Measurements from ENCODE around the gene DGKZ.
A peak's percentile ranks its signal among the peaks of the same experiment; 100 is the strongest.

Gene DGKZ

DNA sequence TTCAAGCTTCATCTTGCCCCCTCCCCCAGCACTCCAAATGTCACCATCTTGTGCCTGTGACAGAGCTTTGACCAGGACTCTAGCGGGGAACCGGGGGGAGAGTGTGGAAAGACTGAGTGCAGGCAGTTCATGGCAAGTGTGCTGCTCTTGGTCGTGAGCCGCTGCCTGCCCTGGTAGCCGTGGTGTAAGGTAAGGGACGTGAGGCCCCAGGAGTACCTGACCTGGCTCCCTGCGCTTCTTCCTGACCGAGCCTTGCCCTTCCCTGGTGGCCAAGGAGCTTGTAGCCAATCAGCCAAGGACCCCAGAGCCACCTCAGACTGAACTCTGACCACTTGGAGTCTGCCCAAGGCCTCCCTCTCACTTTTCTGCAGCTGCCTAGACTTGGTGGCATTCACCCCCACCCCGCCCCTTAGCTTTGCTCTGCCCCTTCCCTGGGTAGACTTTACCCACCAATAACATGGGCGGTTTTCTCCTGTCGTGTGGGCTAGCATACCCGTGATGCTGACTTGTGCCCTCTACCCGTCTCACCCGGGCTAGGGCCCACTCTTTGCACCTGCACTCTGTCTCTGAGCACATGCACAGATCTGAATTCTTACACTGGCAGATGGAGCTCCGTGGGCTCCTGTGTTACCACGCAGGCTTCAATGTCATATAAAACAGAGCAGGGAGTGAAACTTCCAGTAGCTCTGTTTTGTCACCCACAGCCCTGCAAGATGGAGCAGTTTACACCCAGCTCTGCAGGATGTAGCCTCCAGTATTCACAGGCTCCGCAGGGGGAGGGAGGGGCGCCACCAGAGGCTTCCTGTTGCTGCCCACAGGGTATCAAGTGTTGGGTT lies 1.5 kb downstream of the DGKZ start:
- peak; percentile 74 for DNase-seq

DNA sequence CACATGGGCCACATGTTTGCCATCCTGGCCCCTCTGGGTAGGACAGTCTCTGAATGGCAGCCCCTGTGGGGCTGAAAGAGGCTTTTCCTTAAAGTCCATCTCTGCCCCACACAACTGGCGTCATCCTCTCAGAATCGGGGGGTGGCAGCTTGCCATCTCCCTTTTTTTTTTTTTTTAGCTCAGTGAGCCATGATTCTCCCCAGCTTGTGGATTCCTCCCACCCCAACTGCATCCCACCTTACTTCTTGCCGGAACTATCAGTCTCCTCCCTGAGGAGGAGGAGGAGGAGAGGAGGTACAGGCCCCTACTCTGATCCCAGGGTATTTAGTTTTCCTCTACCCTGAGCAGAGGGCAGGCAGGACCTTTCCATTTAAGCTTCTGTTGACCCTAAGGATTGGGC lies 3.4 kb downstream of the DGKZ start:
- DNase-seq, result no peak

DNA sequence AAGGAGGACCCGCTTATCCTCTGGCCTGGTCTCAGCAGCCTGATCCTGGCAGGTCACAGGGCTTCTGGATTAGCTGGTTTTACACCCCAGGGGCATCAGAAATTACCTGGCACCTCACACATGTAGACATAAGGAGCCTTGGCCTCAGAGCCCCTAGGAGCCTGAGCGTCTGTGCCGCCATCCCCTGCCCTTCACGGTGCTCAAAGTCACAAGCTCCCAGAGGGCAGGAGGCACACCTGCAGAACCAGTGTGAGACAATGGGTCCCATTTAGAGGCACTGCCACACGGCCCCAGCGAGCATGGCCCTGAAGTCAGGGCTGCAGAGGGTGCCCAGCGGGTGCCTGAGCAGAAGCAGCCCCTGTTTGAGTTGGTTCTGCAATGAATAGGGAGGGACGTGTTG lies 3.9 kb downstream of the DGKZ start:
- no peak for DNase-seq

DNA sequence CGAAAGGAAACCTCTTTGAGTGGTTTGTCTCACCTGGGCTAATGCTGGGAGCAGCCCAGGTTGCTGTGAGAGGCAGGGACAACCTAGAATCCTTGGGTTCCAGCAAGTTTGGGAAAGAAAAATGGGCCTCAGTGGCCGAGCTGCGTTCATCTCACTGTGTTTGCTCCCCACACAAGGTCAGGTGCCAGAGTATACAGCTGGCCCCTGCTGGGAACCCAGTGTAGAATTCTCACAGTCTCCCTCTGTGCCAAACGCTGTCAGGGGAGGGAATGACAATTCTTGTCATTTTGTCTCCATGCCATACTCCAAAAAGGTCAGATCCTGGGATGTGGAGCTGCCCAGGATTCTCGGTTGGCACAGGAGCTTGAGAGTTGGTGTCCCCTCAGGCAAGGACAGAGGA lies 4.3 kb downstream of the DGKZ start:
- no peak for DNase-seq

DNA sequence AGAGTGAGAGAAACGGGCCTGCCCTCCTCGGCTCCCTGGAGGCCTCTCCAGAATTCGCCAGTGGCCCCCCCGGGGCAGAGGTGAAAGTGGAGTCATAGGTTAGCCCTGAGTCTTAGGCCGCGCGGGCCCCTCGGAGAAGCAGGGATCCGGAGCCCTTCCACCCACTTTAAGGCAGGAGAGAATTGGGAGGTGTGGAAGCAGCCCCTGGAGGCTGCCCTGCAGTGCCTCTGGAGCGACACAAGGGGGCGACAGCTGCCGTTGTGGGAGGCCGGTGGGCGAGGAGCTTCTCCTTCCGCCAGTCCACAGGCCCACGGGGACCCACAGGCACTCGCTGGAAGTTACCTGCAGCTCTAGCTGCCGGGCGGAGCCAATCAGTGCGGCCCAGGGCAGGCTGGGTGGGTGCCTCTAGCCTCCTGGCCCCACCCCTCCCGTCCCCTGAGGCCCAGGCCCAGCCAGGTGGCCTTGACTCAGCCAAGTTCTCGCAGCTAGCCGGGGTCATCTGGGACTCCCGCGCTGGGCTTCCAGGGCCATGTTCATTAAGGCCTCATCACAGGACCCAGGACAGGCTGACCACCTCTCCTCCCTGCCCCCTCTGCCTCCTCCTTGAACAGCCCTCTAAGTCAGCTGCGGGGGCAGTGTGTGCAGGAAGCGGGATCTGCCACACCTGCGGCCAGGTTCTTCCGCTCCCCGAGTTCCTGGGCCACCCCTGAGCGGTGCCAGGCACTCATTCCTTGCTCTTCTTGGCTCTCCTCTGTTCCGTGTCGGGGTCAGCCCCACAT lies 5.0 kb downstream of the DGKZ start:
- DNase-seq, result peak; percentile 88

DNA sequence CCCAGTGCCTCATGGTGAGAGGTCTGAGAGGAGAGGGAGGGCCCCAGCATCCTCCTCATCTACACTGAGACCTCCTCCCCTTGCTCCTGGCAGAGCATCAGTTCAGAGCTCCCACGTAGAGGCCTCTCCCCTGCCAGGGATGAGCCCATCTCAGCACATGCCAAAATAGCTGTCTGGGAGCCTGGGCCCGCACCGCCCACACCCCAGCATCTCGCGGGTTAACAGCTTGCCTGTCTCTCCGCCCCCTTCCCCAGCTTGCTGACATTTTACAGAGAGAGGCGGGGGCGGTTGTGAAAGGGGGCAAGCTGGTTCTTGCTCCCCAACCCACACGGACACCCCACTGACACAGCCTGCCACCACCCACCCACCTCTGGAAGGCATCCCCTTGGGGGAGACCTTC lies 6.4 kb downstream of the DGKZ start:
- DNase-seq, result no peak

DNA sequence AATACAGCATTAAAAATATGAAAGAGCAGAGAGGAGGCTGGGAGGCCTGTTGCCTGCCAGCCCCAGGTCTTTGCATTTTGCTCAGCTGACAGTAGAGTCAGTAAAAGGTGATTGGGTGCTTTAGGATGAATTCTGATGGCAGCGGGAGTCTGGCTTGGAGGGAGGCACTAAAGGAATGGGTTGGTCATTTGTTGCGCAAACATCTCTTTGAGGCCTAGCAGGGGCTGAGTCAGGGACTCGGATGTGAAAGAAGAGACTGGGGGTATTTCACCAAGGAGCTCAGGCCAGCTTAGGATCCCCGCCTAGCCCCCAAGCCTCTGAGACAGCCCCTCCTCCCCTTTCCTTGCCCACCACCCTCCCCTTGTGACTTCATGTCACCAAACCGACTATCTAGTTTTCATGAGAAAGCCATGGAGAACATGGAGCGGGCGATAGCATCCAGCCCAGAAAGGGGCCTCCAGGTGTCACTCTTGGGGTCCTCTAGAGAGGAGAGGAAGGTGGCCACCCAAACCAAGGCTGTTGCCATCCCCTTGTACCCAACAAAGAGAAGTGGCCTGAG lies 9.7 kb downstream of the DGKZ start:
- no peak for DNase-seq

DNA sequence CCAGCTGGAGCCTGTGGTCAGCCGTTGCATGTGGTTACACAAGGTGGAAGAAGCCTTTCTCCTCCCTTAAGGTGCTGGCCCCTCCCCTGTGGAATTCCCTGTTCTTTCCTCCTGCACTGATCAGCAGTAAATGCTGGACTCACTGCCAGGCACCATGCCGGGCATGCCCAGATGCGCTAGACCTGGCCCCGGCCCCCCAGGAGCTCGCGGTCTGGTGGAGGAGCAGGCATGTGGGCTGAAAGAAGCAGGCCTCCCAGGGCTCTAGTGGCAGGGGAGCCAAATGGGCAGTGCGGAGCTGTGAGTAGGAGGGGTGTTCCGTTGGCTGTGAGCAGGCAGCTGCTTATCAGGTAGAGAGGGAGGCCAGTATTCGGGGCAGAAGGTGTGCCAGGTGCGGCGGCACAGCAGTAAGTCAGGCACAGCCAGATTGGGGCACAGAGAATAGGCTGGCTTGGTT lies 10.2 kb downstream of the DGKZ start:
- no peak for DNase-seq

DNA sequence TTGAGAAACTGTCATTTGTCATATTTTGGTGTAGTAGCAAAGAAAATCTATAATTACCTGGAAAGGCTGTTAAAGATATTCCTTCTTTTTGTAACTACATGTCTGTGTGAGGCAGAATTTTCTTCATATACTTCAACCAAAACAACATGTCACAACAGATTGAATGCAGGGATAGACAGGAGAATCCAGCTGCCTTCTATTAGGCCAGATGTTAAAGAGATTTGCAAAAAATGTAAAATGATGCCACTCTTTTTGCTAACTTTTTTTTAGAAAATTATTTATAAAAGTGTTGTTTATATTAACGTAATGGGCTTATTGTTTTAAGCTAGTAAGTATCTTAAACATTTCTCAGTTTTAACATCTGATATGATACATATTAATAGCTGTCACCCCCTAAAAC lies 12.7 kb downstream of the DGKZ start:
- no peak for DNase-seq

DNA sequence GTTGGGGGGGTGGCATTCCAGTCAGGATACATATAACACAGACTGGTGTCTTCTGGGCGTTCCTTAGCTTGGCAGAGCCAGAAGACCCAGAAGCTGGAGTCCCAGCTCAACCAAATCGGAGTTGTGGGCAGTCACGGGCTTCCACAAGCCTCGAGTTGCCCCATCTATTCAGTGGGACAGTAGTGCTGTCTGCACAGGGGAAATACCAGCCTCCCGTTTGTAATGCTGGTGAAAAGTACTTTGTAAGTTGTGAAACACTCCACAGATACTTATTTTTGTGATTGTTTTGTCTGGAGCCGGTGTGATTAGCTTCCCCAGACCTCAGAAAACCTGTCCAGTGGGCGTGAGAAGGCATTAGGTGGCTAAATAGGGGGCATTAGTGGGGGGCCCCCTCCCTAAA lies 13.6 kb downstream of the DGKZ start:
- DNase-seq, result no peak

DNA sequence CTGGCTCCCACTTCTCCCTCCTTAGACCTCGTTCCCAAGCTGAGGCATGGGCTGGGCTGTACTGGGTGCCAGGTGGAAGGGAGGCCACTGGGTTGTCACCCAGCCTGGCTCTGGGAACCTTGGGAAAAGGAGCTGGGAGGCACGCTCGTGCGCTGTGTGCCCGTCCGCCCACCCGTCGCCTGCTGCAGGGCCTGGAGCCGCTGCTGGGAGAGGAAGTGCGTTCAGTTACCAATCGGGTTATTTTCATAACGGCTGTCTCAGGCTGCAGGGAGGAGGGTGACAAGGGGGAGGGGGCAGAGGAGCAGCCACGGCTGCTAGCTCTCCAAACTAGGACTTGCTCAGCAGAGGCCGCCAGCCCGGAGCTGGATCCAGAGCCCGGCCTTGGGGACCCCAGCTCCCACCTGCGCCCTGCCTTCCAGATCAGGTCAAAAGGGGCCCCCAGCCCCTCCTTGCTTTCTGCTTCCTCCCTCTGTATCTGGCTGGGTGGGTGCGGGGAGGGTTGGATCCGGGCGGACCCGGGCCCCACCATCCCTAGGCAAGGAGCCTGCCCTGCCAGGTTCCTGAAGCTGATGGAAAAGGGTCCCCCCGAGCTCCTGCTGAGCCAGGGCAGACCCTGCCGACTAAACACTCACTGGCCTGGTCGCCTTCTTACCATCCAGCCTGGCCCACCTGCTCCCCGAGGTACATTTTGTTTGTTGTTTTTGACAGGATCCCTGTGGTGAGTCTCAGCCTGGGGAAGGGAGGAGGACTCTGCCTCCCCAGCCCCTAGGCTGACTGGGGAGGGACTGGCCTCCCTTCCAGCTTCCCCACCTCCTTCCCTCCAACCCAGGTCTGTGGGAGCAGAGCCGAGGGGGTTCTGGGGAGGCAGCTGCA lies 14.3 kb downstream of the DGKZ start:
- DNase-seq, result peak; percentile 66

DNA sequence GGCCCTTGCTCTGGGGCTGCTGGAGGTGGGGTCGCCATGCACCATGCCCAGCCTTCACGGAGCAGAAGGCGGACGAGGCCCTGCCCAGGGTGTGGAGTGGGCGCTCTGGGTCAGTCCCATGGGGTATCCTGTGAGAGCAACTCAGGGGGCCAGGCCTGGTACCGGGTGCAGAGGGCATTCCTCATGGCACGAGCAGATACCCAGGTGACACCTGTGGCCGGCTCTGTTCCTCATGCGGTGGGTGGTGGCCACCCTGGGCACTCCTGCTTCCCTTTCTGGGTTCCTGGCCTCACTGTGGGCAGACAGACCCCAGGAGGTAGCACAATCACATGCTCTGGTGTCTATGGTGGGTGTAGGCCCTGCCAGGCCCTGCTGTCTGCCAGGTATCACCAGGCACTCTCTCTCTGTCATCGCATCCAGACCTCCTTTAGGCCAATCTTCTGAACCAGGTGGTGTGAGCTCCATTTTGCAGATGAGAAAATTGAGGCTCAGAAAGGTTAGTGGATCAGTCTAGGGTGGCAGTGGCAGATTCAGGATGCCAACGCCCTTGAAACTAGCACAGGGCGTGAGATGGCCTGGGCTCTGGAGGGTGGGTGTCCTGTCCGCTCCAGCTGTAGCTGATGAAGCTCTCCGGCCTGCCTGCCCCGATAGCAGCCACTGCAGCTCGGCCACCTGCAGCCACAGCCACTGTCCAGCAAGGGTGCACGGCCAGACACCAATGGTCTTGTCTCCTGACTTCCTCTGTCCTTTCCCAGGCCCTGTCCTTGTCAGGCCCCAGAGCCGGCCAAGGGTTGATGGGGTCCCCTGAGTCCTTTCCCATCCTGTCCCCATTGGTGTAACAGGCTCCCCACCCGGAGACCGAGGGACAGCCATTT lies 15.1 kb downstream of the DGKZ start:
- no peak for DNase-seq

DNA sequence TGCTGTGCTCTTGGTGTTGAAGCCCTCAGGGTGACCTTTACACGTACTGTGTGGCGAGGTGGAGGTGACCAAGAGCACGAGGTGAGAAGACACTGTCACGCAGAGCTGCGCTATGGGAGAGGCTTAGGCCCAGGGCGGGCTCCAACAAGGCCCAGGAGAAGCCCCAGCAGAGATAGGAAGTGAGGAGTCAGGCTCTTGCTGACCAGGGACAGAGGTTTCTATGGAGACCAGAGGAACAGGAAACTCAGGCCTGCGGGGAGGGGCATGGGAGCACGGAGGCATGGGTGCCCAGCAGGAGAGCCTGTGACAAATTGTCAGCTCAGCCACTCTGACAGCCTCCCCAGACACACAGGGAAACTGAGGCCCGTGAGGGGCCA lies 15.8 kb downstream of the DGKZ start:
- DNase-seq, result no peak

DNA sequence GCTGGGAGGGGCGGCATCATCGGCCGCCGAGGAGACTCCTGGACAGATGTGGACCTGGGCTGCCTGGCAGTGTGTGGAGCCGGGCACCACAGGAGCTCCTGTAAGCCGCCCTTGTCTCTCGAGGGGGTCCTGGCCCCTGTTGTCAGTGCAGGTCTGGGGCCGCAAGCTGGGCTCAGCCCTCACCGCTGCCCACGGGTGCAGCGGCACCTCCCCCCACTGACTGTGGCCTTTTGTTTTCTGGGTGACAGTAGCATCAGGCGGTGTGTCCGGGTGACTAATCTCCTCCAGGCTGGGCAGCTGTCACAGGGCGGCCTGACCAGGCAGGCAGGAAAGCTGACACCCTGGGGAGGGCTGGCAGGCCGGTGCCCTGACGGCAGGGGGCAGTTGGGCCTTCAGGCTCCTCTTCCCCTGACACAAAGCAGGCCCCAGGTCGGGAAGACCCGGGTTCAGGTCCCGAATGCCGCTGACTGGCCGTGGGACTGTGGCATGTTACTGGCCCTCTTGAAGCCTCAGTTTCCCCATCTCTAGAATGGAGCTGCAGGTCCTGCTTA lies 16.3 kb downstream of the DGKZ start:
- DNase-seq, result no peak

DNA sequence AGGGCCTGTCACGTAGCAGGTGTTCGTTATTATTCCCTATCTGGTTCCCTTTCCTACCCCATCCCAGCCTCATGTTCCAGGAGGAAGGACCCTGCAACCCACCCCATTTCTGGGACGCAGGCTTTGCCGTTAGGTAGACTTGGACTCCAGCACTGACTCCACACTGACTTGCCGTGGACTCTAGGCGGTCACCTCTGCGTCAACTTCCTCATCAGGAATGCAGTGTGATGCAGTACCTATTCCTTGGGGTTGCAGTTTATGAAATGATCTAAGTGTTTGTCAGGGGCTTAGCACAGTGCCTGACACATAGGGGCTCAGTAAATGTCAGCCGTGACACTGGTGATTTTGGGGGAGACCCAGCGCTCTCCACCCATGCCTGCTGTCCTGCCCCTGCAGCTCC lies 16.8 kb downstream of the DGKZ start:
- DNase-seq, result no peak

DNA sequence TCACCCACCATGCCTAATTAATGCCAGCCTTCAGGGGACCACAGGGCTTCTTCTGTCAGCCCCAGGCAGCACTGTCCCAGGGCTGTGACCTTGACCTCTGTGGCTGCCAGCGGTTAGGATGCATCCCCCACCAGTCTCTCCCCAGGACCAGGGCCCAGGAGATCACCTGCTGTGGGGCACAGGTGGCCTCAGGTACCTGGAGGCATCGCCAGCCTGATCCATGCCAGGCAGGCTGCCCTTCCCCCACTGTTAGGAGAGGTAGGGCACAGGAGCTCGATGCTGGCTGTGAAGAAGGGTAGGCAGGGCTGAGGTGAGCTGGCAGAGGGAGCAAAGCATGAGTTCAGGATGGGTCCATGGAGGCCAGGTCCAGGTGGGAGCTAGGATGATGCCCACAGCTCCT lies 17.5 kb downstream of the DGKZ start:
- no peak for DNase-seq

DNA sequence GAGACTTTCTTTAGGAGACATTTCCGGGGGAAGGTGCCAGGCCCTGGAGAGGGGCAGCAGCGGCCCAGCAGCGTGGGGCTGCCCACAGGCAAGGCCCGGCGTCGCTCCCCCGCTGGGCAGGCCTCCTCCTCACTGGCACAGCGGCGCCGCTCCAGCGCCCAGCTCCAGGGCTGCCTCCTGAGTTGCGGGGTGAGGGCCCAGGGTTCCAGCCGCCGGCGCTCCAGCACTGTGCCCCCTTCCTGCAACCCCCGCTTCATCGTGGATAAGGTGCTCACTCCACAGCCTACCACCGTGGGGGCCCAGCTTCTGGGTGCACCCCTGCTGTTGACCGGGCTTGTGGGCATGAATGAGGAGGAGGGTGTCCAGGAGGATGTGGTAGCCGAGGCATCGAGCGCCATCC lies 19.0 kb downstream of the DGKZ start:
- DNase-seq, result no peak

DNA sequence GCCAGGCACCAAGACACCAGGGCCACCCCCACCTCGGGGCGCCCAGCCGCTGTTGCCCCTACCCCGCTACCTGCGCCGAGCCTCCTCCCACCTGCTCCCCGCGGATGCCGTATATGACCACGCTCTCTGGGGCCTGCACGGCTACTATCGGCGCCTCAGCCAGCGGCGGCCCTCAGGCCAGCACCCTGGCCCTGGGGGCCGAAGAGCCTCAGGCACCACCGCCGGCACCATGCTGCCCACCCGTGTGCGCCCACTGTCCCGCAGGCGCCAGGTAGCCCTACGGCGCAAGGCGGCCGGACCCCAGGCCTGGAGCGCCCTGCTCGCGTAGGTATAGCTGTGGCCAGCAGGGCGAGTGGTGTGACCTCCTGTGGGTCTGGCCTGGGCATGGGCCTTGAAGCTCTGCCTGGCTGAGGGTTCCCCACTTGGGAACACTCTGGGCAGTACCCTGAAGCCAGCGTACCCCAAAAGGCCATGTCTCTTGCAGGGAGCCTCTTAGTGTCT lies 19.4 kb downstream of the DGKZ start:
- no peak for DNase-seq

DNA sequence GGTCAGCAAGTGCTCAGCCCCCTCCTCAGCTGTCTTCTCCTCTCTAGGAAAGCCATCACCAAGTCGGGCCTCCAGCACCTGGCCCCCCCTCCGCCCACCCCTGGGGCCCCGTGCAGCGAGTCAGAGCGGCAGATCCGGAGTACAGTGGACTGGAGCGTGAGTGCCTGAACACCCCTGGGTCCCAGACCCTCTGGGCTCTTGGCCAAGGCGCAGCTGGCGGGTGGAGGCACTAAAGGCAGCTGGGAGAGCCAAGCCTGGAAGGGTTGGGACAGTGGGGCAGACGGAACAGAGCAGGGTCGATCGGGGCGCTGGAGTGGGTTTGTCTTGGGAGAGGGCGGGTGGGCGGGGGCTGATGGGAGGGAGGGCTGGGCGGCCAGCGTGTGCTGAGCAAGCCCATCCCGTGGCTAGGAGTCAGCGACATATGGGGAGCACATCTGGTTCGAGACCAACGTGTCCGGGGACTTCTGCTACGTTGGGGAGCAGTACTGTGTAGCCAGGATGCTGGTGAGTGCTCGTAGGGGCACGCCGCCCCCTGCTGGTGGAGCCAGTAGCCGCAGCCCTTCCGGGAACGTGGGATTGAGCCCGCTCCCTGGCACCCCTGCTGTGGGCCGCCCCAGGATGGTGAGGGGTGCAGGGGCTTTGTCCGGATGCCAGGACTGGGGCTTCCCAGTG lies 20.1 kb downstream of the DGKZ start:
- DNase-seq, result peak; percentile 79

DNA sequence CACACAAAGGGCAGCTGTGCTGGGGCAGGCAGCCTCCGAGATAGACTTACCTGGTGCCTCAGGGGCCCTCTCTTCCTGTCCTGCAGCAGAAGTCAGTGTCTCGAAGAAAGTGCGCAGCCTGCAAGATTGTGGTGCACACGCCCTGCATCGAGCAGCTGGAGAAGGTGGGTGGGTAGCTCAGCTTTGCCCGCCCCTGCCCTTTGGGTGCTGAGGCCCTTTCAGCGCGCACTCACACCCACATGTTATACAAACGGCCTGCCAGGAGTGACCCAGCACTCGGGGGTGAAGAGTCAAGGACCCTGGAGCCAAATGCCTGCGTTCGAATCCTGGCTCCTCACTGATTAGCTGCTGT lies 20.6 kb downstream of the DGKZ start:
- DNase-seq, result no peak
